WTC11 (cell line): ENCODE results near the gene ZNF335. TPM values are rescaled to one million over a fixed set of nuclear protein-coding genes. Genes with fewer than 3 reads are reported as not detected.
A peak's percentile ranks its signal among the peaks of the same experiment; 100 is the strongest.

ENCODE experiments used
- ATAC-seq: fragments of 200-7000 bp; cut with Tn5 transposase; 2 replicates; pipeline ENCODE4 v1.10.0; 2021; ENCODE audit warnings: mild to moderate bottlenecking, moderate library complexity
- CTCF ChIA-PET: fragments of 300-600 bp; sonication (Branson Sonifier 250); formaldehyde crosslinking; loops from one replicate; lab custom pipeline; 2021; ENCODE audit warnings: antibody characterized with exemption; lab: Charles Lee
- POLR2A ChIA-PET: fragments of 350-600 bp; sonication (Branson Sonifier 250); formaldehyde crosslinking; loops from one replicate; lab custom pipeline; 2021; ENCODE audit warnings: antibody characterized with exemption; lab: Charles Lee
- DNase-seq: peaks from one replicate; pipeline ENCODE4 v3.0.0; 2021; ENCODE audit warnings: low spot score
- H3K27ac Mint-ChIP-seq: 2 replicates; pipeline ENCODE4 v1.8.0; 2021; ENCODE audit warnings: mixed read lengths
- H3K27me3 Mint-ChIP-seq: 2 replicates; pipeline ENCODE4 v1.8.0; 2021; ENCODE audit warnings: low read depth, mild to moderate bottlenecking, moderate library complexity, mixed read lengths
- H3K36me3 Mint-ChIP-seq: 2 replicates; pipeline ENCODE4 v1.8.0; 2021; ENCODE audit warnings: mixed read lengths
- H3K4me1 Mint-ChIP-seq: 2 replicates; pipeline ENCODE4 v1.8.0; 2022; ENCODE audit warnings: mixed read lengths
- H3K4me3 Mint-ChIP-seq: 2 replicates; pipeline ENCODE4 v1.8.0; 2021; ENCODE audit warnings: mild to moderate bottlenecking, moderate library complexity, mixed read lengths
- H3K9me3 Mint-ChIP-seq: 2 replicates; pipeline ENCODE4 v1.8.0; 2021; ENCODE audit warnings: mixed read lengths
- CBFB ChIP-seq: sonication (generic); formaldehyde crosslinking; IDR thresholded peaks from 2 replicates; pipeline ENCODE4 v1.8.1; 2022; ENCODE audit warnings: mild to moderate bottlenecking, low read depth, missing genetic modification reagents
- E2F1 ChIP-seq: sonication (generic); formaldehyde crosslinking; IDR thresholded peaks from 2 replicates; pipeline ENCODE4 v1.8.0; 2022; ENCODE audit warnings: mild to moderate bottlenecking, missing genetic modification reagents
- ELF4 ChIP-seq: sonication (generic); formaldehyde crosslinking; IDR thresholded peaks from 2 replicates; pipeline ENCODE4 v1.8.1; 2022; ENCODE audit warnings: low read depth, mild to moderate bottlenecking, moderate library complexity, missing genetic modification reagents
- ESRRA ChIP-seq: sonication (generic); formaldehyde crosslinking; IDR thresholded peaks from 2 replicates; pipeline ENCODE4 v1.8.1; 2022; ENCODE audit warnings: mild to moderate bottlenecking, missing genetic modification reagents, borderline replicate concordance
- ETV6 ChIP-seq: sonication (generic); formaldehyde crosslinking; IDR thresholded peaks from 2 replicates; pipeline ENCODE4 v1.8.1; 2022; ENCODE audit warnings: mild to moderate bottlenecking, missing genetic modification reagents
- GABPB1 ChIP-seq: sonication (generic); formaldehyde crosslinking; IDR thresholded peaks from 2 replicates; pipeline ENCODE4 v1.8.1; 2023; ENCODE audit warnings: mild to moderate bottlenecking, missing genetic modification reagents
- IRF2 ChIP-seq: sonication (generic); formaldehyde crosslinking; IDR thresholded peaks from 2 replicates; pipeline ENCODE4 v1.8.0; 2022; ENCODE audit warnings: low read depth, missing genetic modification reagents, borderline replicate concordance
- JUN ChIP-seq: sonication (generic); formaldehyde crosslinking; IDR thresholded peaks from 2 replicates; pipeline ENCODE4 v1.8.0; 2023; ENCODE audit warnings: mild to moderate bottlenecking, missing genetic modification reagents
- KAT7 ChIP-seq: sonication (generic); formaldehyde crosslinking; IDR thresholded peaks from 2 replicates; pipeline ENCODE4 v1.8.1; 2023; ENCODE audit warnings: missing genetic modification reagents, mild to moderate bottlenecking, borderline replicate concordance
- MXD4 ChIP-seq: fragments of 250-450 bp; sonication (Bioruptor Pico); IDR thresholded peaks from 2 replicates; pipeline ENCODE4 v1.8.0; 2021; ENCODE audit warnings: mild to moderate bottlenecking, moderate library complexity, borderline replicate concordance
- OVOL2 ChIP-seq: fragments of 250-450 bp; sonication (Bioruptor Pico); IDR thresholded peaks from 2 replicates; pipeline ENCODE4 v1.9.0; 2021; ENCODE audit warnings: mild to moderate bottlenecking, borderline replicate concordance
- RELA ChIP-seq: sonication (generic); formaldehyde crosslinking; IDR thresholded peaks from 2 replicates; pipeline ENCODE4 v1.8.1; 2022; ENCODE audit warnings: missing genetic modification reagents, mild to moderate bottlenecking, borderline replicate concordance
- SMAD3 ChIP-seq: sonication (generic); formaldehyde crosslinking; IDR thresholded peaks from 2 replicates; pipeline ENCODE4 v1.8.0; 2022; ENCODE audit warnings: missing genetic modification reagents, mild to moderate bottlenecking, borderline replicate concordance
- SMAD4 ChIP-seq: sonication (generic); formaldehyde crosslinking; IDR thresholded peaks from 2 replicates; pipeline ENCODE4 v1.8.0; 2022; ENCODE audit warnings: mild to moderate bottlenecking, missing genetic modification reagents
- SOX15 ChIP-seq: fragments of 250-450 bp; sonication (Bioruptor Pico); IDR thresholded peaks from 2 replicates; pipeline ENCODE4 v1.9.0; 2021; ENCODE audit warnings: mild to moderate bottlenecking
- SP1 ChIP-seq: sonication (generic); formaldehyde crosslinking; conservative IDR thresholded peaks from 2 replicates; pipeline ENCODE4 v1.8.1; 2022; ENCODE audit warnings: missing genetic modification reagents
- TP53 ChIP-seq: sonication (generic); formaldehyde crosslinking; IDR thresholded peaks from 2 replicates; pipeline ENCODE4 v1.8.1; 2023; ENCODE audit warnings: mild to moderate bottlenecking, missing genetic modification reagents
- ZMAT4 ChIP-seq: fragments of 250-450 bp; sonication (Bioruptor Pico); IDR thresholded peaks from 2 replicates; pipeline ENCODE4 v1.9.0; 2021; ENCODE audit warnings: mild to moderate bottlenecking
- ZNF138 ChIP-seq: sonication (generic); formaldehyde crosslinking; conservative IDR thresholded peaks from 2 replicates; pipeline ENCODE4 v1.8.1; 2022; ENCODE audit warnings: mild to moderate bottlenecking, moderate library complexity, missing genetic modification reagents
- ZNF232 ChIP-seq: sonication (generic); formaldehyde crosslinking; IDR thresholded peaks from 2 replicates; pipeline ENCODE4 v1.8.0; 2022; ENCODE audit warnings: mild to moderate bottlenecking, missing genetic modification reagents
- total RNA-seq: library from RNA; stranded (reverse); gene quantifications from 3 replicates; pipeline ENCODE4 v1.2.3, GENCODE V29; 2021
- TF ChIP-seq, protein P1 (sequence below): fragments of 200-600 bp; IDR thresholded peaks from 2 replicates; pipeline ENCODE4 v1.8.0; 2022; ENCODE audit warnings: antibody characterized with exemption
- TF ChIP-seq, protein P2 (sequence below): sonication (generic); formaldehyde crosslinking; conservative IDR thresholded peaks from 2 replicates; pipeline ENCODE4 v1.8.1; 2023; ENCODE audit warnings: mild to moderate bottlenecking, low read depth, missing genetic modification reagents, moderate library complexity
- TF ChIP-seq, protein P3 (sequence below): fragments of 250-450 bp; sonication (Bioruptor Pico); IDR thresholded peaks from 2 replicates; pipeline ENCODE4 v1.9.0; 2021; ENCODE audit warnings: mild to moderate bottlenecking

ZNF335 gene
- total RNA-seq, 1 experiment from 2014 or later, result 20.0 TPM

DNA sequence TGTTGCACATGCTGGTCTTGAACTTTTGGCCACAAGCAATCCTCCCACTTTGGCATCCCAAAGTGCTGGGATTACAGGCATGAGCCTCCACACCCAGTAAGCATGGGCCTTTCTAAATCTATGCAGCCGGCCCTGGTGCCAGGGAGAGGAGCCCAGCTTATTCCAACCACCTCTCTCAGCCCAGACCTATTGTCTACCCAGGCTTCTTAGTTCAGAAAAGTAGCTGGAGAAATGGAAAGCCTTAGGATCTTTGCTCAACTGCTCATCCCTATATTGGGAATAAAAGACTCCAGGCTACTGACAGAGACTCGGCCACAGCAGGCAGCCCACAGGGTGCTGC, 45.3 kb downstream of the ZNF335 start:
- Mint-ChIP-seq H3K9me3 (no peaks in the 10 kb centered on the region), H3K27me3 (no peaks in the 10 kb centered on the region), H3K27ac (no peak overlapping the region), H3K4me1 (peaks cover 6% of the 10 kb centered on the region; the same call in 1 of the 2 replicates), H3K4me3 (no peak overlapping the region), H3K36me3 (no peaks in the 10 kb centered on the region)
- ATAC-seq (no peak), DNase-seq (no peak)
- ChIA-PET POLR2A (no interaction called here), CTCF (interaction anchor here (0.5 to 1.5 kb wide), 4 partner anchors 10 to 202 kb away, joined by 3 to 5 read pairs (median 3); no protein-coding TSS in a partner anchor)
- TF ChIP-seq SP1 (CRISPR knock-in tag) (no peak), CBFB (CRISPR knock-in tag) (no peak), SMAD3 (no peak), ELF4 (no peak), TP53 (no peak), KAT7 (CRISPR knock-in tag) (no peak), ESRRA (CRISPR knock-in tag) (no peak), SMAD4 (CRISPR knock-in tag) (no peak), E2F1 (no peak), MXD4 (CRISPR knock-in tag) (no peak), JUN (CRISPR knock-in tag) (no peak), ZMAT4 (no peak), IRF2 (CRISPR knock-in tag) (no peak), ZNF232 (CRISPR knock-in tag) (no peak), ZNF138 (no peak), OVOL2 (CRISPR knock-in tag) (no peak), SOX15 (CRISPR knock-in tag) (no peak), RELA (CRISPR knock-in tag) (no peak)
- TF ChIP-seq, protein P1, sequence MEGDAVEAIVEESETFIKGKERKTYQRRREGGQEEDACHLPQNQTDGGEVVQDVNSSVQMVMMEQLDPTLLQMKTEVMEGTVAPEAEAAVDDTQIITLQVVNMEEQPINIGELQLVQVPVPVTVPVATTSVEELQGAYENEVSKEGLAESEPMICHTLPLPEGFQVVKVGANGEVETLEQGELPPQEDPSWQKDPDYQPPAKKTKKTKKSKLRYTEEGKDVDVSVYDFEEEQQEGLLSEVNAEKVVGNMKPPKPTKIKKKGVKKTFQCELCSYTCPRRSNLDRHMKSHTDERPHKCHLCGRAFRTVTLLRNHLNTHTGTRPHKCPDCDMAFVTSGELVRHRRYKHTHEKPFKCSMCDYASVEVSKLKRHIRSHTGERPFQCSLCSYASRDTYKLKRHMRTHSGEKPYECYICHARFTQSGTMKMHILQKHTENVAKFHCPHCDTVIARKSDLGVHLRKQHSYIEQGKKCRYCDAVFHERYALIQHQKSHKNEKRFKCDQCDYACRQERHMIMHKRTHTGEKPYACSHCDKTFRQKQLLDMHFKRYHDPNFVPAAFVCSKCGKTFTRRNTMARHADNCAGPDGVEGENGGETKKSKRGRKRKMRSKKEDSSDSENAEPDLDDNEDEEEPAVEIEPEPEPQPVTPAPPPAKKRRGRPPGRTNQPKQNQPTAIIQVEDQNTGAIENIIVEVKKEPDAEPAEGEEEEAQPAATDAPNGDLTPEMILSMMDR, result no peak
- TF ChIP-seq, protein P2, sequence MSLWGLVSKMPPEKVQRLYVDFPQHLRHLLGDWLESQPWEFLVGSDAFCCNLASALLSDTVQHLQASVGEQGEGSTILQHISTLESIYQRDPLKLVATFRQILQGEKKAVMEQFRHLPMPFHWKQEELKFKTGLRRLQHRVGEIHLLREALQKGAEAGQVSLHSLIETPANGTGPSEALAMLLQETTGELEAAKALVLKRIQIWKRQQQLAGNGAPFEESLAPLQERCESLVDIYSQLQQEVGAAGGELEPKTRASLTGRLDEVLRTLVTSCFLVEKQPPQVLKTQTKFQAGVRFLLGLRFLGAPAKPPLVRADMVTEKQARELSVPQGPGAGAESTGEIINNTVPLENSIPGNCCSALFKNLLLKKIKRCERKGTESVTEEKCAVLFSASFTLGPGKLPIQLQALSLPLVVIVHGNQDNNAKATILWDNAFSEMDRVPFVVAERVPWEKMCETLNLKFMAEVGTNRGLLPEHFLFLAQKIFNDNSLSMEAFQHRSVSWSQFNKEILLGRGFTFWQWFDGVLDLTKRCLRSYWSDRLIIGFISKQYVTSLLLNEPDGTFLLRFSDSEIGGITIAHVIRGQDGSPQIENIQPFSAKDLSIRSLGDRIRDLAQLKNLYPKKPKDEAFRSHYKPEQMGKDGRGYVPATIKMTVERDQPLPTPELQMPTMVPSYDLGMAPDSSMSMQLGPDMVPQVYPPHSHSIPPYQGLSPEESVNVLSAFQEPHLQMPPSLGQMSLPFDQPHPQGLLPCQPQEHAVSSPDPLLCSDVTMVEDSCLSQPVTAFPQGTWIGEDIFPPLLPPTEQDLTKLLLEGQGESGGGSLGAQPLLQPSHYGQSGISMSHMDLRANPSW, result no peak

DNA sequence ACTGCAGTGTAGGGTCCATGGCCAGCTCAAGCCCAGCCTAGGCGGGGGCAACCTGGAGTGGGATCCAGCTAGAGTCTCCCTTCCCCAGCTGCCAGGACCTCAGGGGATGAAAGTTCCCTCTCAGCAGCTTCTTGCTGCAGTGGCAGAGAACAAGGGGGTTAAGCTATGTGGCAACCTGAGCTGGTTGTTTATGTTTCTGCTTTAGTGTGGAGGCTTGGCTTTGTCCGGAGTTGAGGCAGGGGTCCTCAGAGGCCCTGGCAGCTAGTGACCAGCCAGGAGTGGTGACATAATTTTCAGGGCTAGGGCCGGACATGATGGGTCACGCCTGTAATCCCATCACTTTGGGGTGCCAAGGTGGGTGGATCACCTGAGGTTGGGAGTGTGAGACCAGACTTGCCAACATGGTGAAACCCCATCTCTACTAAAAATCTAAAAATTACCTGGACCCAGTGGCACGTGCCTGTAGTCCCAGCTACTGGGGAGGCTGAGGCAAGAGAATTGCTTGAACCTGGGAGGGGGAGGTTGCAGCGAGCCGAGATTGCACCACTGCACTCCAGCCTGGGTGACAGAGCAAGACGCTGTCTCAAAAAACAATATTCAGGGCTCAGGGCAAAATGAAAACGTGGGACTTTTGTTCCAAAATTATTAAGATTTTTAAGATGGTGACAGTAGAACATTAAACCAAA, 46.0 kb downstream of the ZNF335 start:
- ATAC-seq, result no peak
- CTCF ChIA-PET, result interaction anchor here (0.8 to 1.5 kb wide), 4 partner anchors 10 to 86 kb away, joined by 3 to 4 read pairs (median 3); no protein-coding TSS in a partner anchor
- Mint-ChIP-seq H3K27me3 (no peaks in the 10 kb centered on the region), H3K4me3 (no peak overlapping the region), H3K9me3 (no peaks in the 10 kb centered on the region), H3K36me3 (no peaks in the 10 kb centered on the region), H3K27ac (peak overlapping the region; percentile 32; the same call in 1 of the 2 replicates), H3K4me1 (peaks cover 6% of the 10 kb centered on the region; the same call in 1 of the 2 replicates)
- POLR2A ChIA-PET, result interaction anchor here (1.1 kb wide), 1 partner anchor 8 kb away, joined by 3 read pairs; no protein-coding TSS in a partner anchor
- TF ChIP-seq ZNF232 (CRISPR knock-in tag), result no peak
- 0 out of 2 replicates have a peak, but pooled peaks have one; percentile 6 for TF ChIP-seq GABPB1 (CRISPR knock-in tag)
- no peak for TF ChIP-seq CBFB (CRISPR knock-in tag)
- TF ChIP-seq, protein P3, sequence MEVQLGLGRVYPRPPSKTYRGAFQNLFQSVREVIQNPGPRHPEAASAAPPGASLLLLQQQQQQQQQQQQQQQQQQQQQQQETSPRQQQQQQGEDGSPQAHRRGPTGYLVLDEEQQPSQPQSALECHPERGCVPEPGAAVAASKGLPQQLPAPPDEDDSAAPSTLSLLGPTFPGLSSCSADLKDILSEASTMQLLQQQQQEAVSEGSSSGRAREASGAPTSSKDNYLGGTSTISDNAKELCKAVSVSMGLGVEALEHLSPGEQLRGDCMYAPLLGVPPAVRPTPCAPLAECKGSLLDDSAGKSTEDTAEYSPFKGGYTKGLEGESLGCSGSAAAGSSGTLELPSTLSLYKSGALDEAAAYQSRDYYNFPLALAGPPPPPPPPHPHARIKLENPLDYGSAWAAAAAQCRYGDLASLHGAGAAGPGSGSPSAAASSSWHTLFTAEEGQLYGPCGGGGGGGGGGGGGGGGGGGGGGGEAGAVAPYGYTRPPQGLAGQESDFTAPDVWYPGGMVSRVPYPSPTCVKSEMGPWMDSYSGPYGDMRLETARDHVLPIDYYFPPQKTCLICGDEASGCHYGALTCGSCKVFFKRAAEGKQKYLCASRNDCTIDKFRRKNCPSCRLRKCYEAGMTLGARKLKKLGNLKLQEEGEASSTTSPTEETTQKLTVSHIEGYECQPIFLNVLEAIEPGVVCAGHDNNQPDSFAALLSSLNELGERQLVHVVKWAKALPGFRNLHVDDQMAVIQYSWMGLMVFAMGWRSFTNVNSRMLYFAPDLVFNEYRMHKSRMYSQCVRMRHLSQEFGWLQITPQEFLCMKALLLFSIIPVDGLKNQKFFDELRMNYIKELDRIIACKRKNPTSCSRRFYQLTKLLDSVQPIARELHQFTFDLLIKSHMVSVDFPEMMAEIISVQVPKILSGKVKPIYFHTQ (CRISPR knock-in tag), result no peak
- TF ChIP-seq ETV6, result no peak
- no peak for DNase-seq
